Fibroblast of skin of left quadriceps (primary cell): ENCODE measurements around the gene TRIM8.
A peak's percentile ranks its signal among the peaks of the same experiment; 100 is the strongest.

Experiments used
- DNase-seq, 2 experiments: peaks; one replicate each; pipeline ENCODE4 v3.0.0-alpha.2; 2013; ENCODE audit warnings: low read depth in 2 of 2

The TRIM8 gene

GRCh38 chr10:102616066-102616770, 28.1 kb upstream of the TRIM8 start:
- DNase-seq: no peak

GRCh38 chr10:102617041-102617440, 27.2 kb upstream of the TRIM8 start:
- no peak for DNase-seq

GRCh38 chr10:102617816-102618215, 26.5 kb upstream of the TRIM8 start:
- DNase-seq: no peak

- DNase-seq: no peak
Measured at GRCh38 chr10:102619281-102619981, 24.8 kb upstream of the TRIM8 start.

GRCh38 chr10:102620138-102620590, 24.1 kb upstream of the TRIM8 start:
- no peak for DNase-seq

GRCh38 chr10:102620591-102621442, 23.5 kb upstream of the TRIM8 start:
- no peak for DNase-seq

GRCh38 chr10:102621443-102622325, 22.6 kb upstream of the TRIM8 start:
- DNase-seq: no peak

GRCh38 chr10:102624094-102624493, 20.2 kb upstream of the TRIM8 start:
- DNase-seq: no peak

- DNase-seq: no peak
Measured at GRCh38 chr10:102624751-102625645, 19.3 kb upstream of the TRIM8 start.

GRCh38 chr10:102626026-102626685, 18.1 kb upstream of the TRIM8 start:
- DNase-seq: no peak

GRCh38 chr10:102627291-102627735, 17.0 kb upstream of the TRIM8 start:
- DNase-seq: no peak

- no peak for DNase-seq
Measured at GRCh38 chr10:102627736-102628293, 16.5 kb upstream of the TRIM8 start.

- DNase-seq: no peak
Measured at GRCh38 chr10:102628451-102628911, 15.8 kb upstream of the TRIM8 start.

GRCh38 chr10:102629661-102630614, 14.3 kb upstream of the TRIM8 start:
- DNase-seq: peak; percentile 71 to 73

- no peak for DNase-seq
Measured at GRCh38 chr10:102630663-102631062, 13.6 kb upstream of the TRIM8 start.

- DNase-seq: no peak
Measured at GRCh38 chr10:102631525-102632393, 12.5 kb upstream of the TRIM8 start.
